GM12872 (cell line): ENCODE data around the gene SLX4.

Experiments
- CTCF ChIP-seq: IDR thresholded peaks from 3 replicates; pipeline ENCODE4 v1.5.1; 2011; ENCODE audit warnings: low read depth, mild to moderate bottlenecking, low read length, moderate library complexity; ENCODE audit not compliant: insufficient read depth

Gene SLX4

GRCh38 chr16:3609895-3610697 is 1.3 kb downstream of the SLX4 start:
- TF ChIP-seq CTCF = no peak

GRCh38 chr16:3608069-3608468 is 3.3 kb downstream of the SLX4 start:
- TF ChIP-seq CTCF = no peak

GRCh38 chr16:3607634-3608033 is 3.8 kb downstream of the SLX4 start:
- no peak for TF ChIP-seq CTCF

GRCh38 chr16:3607161-3607560 is 4.2 kb downstream of the SLX4 start:
- TF ChIP-seq CTCF = no peak

- TF ChIP-seq CTCF = no peak
These were observed 5.0 kb downstream of the SLX4 start for GRCh38 chr16:3606441-3606840.

GRCh38 chr16:3602320-3602653 is 9.1 kb downstream of the SLX4 start:
- no peak for TF ChIP-seq CTCF

GRCh38 chr16:3601614-3602319 is 9.6 kb downstream of the SLX4 start:
- TF ChIP-seq CTCF = no peak
